Mesodermal cell (in vitro differentiated cells): ENCODE data around the gene CKLF.
"Not testable (repeated sequence)": the region's sequence is repeated elsewhere in the genome, so short reads cannot be mapped to it uniquely, and the experiment has no call there.

Experiments
- H3K27ac ChIP-seq: 2 replicates; pipeline ENCODE4 v1.7.0; 2013; ENCODE audit warnings: mild to moderate bottlenecking, low read depth, low read length, moderate library complexity; ENCODE audit not compliant: severe bottlenecking
- H3K36me3 ChIP-seq: 2 replicates; pipeline ENCODE4 v1.7.1; 2013; ENCODE audit warnings: mild to moderate bottlenecking, low read length, moderate library complexity; ENCODE audit not compliant: control insufficient read depth, insufficient read depth
- H3K4me1 ChIP-seq: one replicate; pipeline ENCODE4 v1.7.1; 2013; ENCODE audit warnings: mild to moderate bottlenecking, low read length; ENCODE audit not compliant: insufficient read depth, control insufficient read depth, poor library complexity, severe bottlenecking
- H3K4me3 ChIP-seq: 2 replicates; pipeline ENCODE4 v1.7.0; 2013; ENCODE audit warnings: low read length, control low read depth, mild to moderate bottlenecking; ENCODE audit not compliant: insufficient read depth, poor library complexity, severe bottlenecking; ENCODE audit errors: extremely low read depth
- H3K9me3 ChIP-seq: 2 replicates; pipeline ENCODE4 v1.7.1; 2013; ENCODE audit warnings: mild to moderate bottlenecking, low read length, moderate library complexity; ENCODE audit not compliant: control insufficient read depth
- WGBS, 2 experiments: methylation state at CpG; one replicate each; pipeline ENCODE4 v1.1.5; 2013; ENCODE audit warnings: missing lambda C conversion rate in 2 of 2; ENCODE audit not compliant: insufficient coverage in 2 of 2; 5-methylcytosine and 5-hydroxymethylcytosine counted together

CKLF gene

GRCh38 chr16:66588981-66589713, 36.8 kb downstream of the CKLF start:
- Histone ChIP-seq H3K9me3 (no peaks in the 10 kb centered on the region), H3K4me3 (no peak overlapping the region), H3K4me1 (no peaks in the 10 kb centered on the region), H3K27ac (no peak overlapping the region), H3K36me3 (no peaks in the 10 kb centered on the region)
- 86 to 98% methylated on average over 4 to 6 of the region's 8 CpGs for WGBS, 2 experiments

GRCh38 chr16:66590322-66590721, 37.9 kb downstream of the CKLF start:
- 82 to 86% methylated on average over 5 to 7 of the region's 8 CpGs for WGBS, 2 experiments
- Histone ChIP-seq H3K27ac (no peak overlapping the region), H3K4me1 (no peaks in the 10 kb centered on the region), H3K4me3 (no peak overlapping the region), H3K9me3 (no peaks in the 10 kb centered on the region), H3K36me3 (no peaks in the 10 kb centered on the region)

GRCh38 chr16:66591018-66591417, 38.6 kb downstream of the CKLF start:
- Histone ChIP-seq H3K9me3 (no peaks in the 10 kb centered on the region), H3K36me3 (no peaks in the 10 kb centered on the region), H3K27ac (no peak overlapping the region), H3K4me3 (no peak overlapping the region), H3K4me1 (no peaks in the 10 kb centered on the region)
- WGBS, 2 experiments = 90 to 100% methylated on average over 1 to 2 of the region's 4 CpGs

DNA sequence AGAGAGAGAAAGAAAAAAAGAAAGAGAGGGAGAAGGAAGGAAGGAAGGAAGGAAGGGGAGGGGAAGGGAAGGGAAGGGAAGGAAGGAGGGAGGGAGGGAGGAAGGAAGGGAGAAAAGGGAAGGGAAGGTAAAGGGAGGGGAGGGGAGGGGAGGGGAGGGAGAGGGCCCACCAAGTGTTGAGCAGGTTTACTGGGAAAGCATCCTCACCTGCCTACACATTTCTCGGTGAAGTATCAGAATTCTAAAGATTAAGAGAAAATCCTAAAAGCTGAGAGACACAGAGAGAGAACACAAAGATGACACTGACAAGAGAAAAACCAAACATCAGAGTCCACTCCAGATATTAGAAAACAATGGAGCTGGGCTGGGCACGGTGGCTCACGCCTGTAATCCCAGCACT, 39.9 kb downstream of the CKLF start:
- Histone ChIP-seq H3K4me3 (no peak overlapping the region), H3K36me3 (no peaks in the 10 kb centered on the region), H3K9me3 (no peaks in the 10 kb centered on the region), H3K27ac (no peak overlapping the region), H3K4me1 (no peaks in the 10 kb centered on the region)
- 83 to 100% methylated on average over 2 to 3 of the region's 3 CpGs for WGBS, 2 experiments

GRCh38 chr16:66592814-66593213, 40.4 kb downstream of the CKLF start:
- Histone ChIP-seq H3K4me3 (no peak overlapping the region), H3K4me1 (no peaks in the 10 kb centered on the region), H3K27ac (no peak overlapping the region), H3K9me3 (no peaks in the 10 kb centered on the region), H3K36me3 (no peaks in the 10 kb centered on the region)
- WGBS, 2 experiments = 92 to 100% methylated on average over 1 to 2 of the region's 3 CpGs

- Histone ChIP-seq H3K9me3 (no peaks in the 10 kb centered on the region), H3K4me1 (peaks cover 3% of the 10 kb centered on the region), H3K27ac (no peak overlapping the region), H3K4me3 (no peak overlapping the region), H3K36me3 (no peaks in the 10 kb centered on the region)
- WGBS, 2 experiments = 79 to 87% methylated on average over 4 to 5 of the region's 7 CpGs
Observed at GRCh38 chr16:66594739-66595138, 42.4 kb downstream of the CKLF start.

- H3K4me3 ChIP-seq, H3K27ac ChIP-seq, H3K9me3 ChIP-seq, H3K4me1 ChIP-seq, H3K36me3 ChIP-seq: not testable (repeated sequence)
- WGBS, 2 experiments = no CpG with 5 or more reads among the region's 4 CpGs
Observed at GRCh38 chr16:66596559-66596958, 44.2 kb downstream of the CKLF start.

DNA sequence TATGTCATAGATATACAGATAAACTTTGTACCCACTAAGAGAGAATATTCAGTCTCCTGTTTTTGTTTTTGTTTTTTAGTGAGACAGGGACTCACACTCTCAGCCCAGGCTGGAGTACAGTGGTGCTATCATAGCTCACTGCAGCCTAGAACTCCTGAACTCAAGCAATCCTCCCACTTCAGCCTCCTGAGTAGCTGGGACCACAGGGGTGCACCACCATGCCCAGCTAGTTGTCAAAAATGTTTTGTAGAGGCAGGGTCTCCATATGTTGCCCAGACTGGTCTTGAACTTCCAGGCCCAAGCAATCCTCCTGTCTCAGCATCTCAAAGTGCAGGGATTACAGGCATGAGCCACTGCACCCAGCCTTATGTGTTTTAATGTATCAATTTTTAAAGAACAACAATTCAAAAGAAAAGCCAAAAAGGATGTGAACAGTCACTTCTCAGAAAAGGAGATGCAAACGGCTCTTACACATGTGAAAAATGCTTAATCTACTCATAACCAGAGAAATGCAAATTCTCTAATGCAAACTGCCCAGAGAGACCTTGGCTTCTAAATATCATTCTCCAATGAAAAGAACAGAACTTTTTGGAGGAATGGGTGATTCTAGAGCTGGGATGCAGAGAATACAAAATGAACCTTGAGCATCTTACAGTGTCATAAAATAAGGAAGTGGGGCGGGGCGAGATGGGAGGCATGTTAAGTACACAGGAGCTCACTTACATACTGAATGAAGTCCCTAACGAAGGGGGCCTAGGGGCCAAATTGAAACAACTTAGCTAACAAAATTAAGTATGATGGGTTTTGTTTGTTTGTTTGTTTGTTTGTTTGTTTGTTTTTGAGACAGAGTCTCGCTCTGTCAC, 44.8 kb downstream of the CKLF start:
- Histone ChIP-seq H3K9me3 (peaks cover 9% of the 10 kb centered on the region), H3K4me3 (no peak overlapping the region), H3K4me1 (peaks cover 3% of the 10 kb centered on the region), H3K27ac (no peak overlapping the region), H3K36me3 (no peaks in the 10 kb centered on the region)
- 91 to 96% methylated on average over 3 to 4 of the region's 5 CpGs for WGBS, 2 experiments

DNA sequence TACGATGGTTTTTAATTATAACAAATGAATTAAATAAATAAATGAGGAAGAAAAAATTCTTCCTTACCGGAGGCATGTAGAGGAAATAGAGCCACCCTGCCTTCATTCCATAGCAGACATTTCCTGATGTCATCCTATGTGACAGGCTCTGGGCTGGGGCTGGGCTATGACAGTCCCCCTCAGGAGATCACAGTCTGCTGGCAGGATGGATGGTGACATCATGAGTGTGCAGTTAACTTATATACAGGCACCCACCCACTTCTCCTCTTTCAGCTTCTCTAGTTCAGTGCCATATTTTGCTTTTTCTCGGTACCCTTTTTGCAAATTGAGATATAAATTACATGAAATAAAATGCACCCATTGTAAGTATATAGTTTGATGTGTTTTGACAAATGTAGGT, 45.7 kb downstream of the CKLF start:
- WGBS, 2 experiments = no CpG with 5 or more reads among the region's 3 CpGs

DNA sequence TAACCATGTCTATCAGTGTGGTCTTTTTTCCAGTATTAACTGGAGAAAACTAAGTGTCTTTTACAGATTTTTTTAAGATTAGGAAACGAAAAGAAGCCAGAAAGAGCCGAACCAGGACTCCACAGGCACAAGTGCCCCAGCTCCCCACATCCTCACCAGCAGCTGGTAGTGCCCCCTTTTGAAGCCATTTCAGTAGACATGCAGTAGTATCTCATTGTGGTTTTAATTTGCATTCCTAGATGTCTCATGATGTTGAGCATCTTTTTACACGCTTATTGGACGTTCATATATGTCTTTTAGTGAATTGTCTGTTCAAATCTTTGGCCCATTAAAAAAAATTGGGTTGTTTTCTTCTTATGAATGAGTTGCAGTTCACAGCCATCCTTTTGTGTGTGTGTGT, 47.4 kb downstream of the CKLF start:
- no peak overlapping the region for H3K4me3 ChIP-seq
- H3K27ac ChIP-seq = no peak overlapping the region
- peaks cover 9% of the 10 kb centered on the region for H3K9me3 ChIP-seq
- H3K4me1 ChIP-seq = peaks cover 3% of the 10 kb centered on the region
- no peaks in the 10 kb centered on the region for H3K36me3 ChIP-seq
- 90 to 93% methylated on average over 2 to 3 of the region's 4 CpGs for WGBS, 2 experiments

More for the DNA sequence above, 45.7 kb downstream of the CKLF start:
- Histone ChIP-seq H3K4me3 (no peak overlapping the region), H3K4me1 (peaks cover 3% of the 10 kb centered on the region), H3K9me3 (peaks cover 9% of the 10 kb centered on the region), H3K27ac (no peak overlapping the region), H3K36me3 (no peaks in the 10 kb centered on the region)

DNA sequence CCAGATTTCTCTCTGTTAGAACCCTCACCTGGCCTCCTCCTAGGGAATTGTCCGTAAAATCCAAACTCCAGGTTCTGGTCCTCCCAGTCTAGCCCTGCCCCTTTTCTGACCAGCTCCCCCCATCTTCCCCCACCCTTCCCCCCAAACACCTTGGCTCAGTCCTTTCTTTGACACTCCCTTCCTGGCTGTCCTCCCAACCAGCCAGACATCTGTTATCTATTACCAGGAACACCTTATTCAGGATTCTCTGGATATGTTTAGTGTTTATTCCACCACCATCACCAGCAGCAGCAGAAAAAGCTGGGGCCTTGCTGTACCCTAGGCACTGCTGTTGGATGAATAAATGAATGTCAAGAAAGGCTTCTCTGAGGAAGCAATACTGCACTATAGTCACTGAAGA, 48.1 kb downstream of the CKLF start:
- Histone ChIP-seq H3K4me1 (peaks cover 3% of the 10 kb centered on the region), H3K36me3 (no peaks in the 10 kb centered on the region), H3K4me3 (no peak overlapping the region), H3K9me3 (peaks cover 9% of the 10 kb centered on the region), H3K27ac (no peak overlapping the region)
- 93 to 100% methylated on average over 1 of the region's 1 CpG for WGBS, 2 experiments
